ENCODE measurements around the gene TDRD7.
A peak's percentile ranks its signal among the peaks of the same experiment; 100 is the strongest.

Gene TDRD7

GRCh38 chr9:97501972-97502221 is 90.0 kb downstream of the TDRD7 start:
- peak overlapping the region; percentile 93 for H3K4me3 ChIP-seq (ENCODE audit: low read depth, low read length)
- TF ChIP-seq CTCF (IDR thresholded peaks at IDR 0.05; ENCODE audit: borderline replicate concordance, insufficient read depth, low read depth, low read length) = no peak

- TF ChIP-seq CTCF (IDR thresholded peaks at IDR 0.05; ENCODE audit: borderline replicate concordance, insufficient read depth, low read depth, low read length) = no peak
- peak overlapping the region; percentile 93 for H3K4me3 ChIP-seq (ENCODE audit: low read depth, low read length)
Observed at GRCh38 chr9:97502222-97502983, 90.5 kb downstream of the TDRD7 start.

- H3K4me3 ChIP-seq (ENCODE audit: low read depth, low read length) = peak overlapping the region; percentile 93
- no peak for TF ChIP-seq CTCF (IDR thresholded peaks at IDR 0.05; ENCODE audit: borderline replicate concordance, insufficient read depth, low read depth, low read length)
Observed at GRCh38 chr9:97502984-97503861, 91.3 kb downstream of the TDRD7 start.

- TF ChIP-seq CTCF (IDR thresholded peaks at IDR 0.05; ENCODE audit: borderline replicate concordance, insufficient read depth, low read depth, low read length) = no peak
- H3K4me3 ChIP-seq (ENCODE audit: low read depth, low read length) = peak overlapping the region; percentile 93
Observed at GRCh38 chr9:97503862-97504210, 91.9 kb downstream of the TDRD7 start.

- TF ChIP-seq CTCF (IDR thresholded peaks at IDR 0.05; ENCODE audit: borderline replicate concordance, insufficient read depth, low read depth, low read length) = no peak
Observed at GRCh38 chr9:97504381-97505216, 92.7 kb downstream of the TDRD7 start.

GRCh38 chr9:97505845-97506244 is 93.9 kb downstream of the TDRD7 start:
- TF ChIP-seq CTCF (IDR thresholded peaks at IDR 0.05; ENCODE audit: borderline replicate concordance, insufficient read depth, low read depth, low read length) = no peak
- no peak overlapping the region for H3K4me3 ChIP-seq (ENCODE audit: low read depth, low read length)

More at GRCh38 chr9:97504381-97505216, 92.7 kb downstream of the TDRD7 start:
- no peak overlapping the region for H3K4me3 ChIP-seq (ENCODE audit: low read depth, low read length)
